Activated CD4-positive, alpha-beta T cell treated with anti-CD3 and anti-CD28 coated beads, Interleukin-2, amount 10 ng/mL, durations not matched to agents 24 days and 14 days (primary cell): ENCODE measurements around the gene MTA2. TPM values are rescaled to one million over a fixed set of nuclear protein-coding genes. Genes with fewer than 3 reads are reported as not detected.
"Not testable (repeated sequence)": the region's sequence is repeated elsewhere in the genome, so short reads cannot be mapped to it uniquely, and the experiment has no call there.

Experiments
- DNase-seq: peaks from one replicate; pipeline ENCODE4 v3.0.0; 2022
- H3K27ac Mint-ChIP-seq: one replicate; pipeline ENCODE4 v1.8.0; 2022; ENCODE audit warnings: mild to moderate bottlenecking, mixed read lengths
- H3K27me3 Mint-ChIP-seq: one replicate; pipeline ENCODE4 v1.8.0; 2022; ENCODE audit warnings: mixed read lengths
- H3K36me3 Mint-ChIP-seq: one replicate; pipeline ENCODE4 v1.8.0; 2022; ENCODE audit warnings: low read depth, mild to moderate bottlenecking, mixed read lengths
- H3K4me1 Mint-ChIP-seq: one replicate; pipeline ENCODE4 v1.8.0; 2021; ENCODE audit warnings: mixed read lengths
- H3K4me3 Mint-ChIP-seq: one replicate; pipeline ENCODE4 v1.8.0; 2022; ENCODE audit warnings: mild to moderate bottlenecking, moderate library complexity, mixed read lengths
- H3K9me3 Mint-ChIP-seq: one replicate; pipeline ENCODE4 v1.8.0; 2021; ENCODE audit warnings: mixed read lengths
- intact Hi-C: fragments of 100-400 bp; cut with micrococcal nuclease; formaldehyde crosslinking; loops from one replicate; pipeline ENCODE4 v1.15.1; 2023
- total RNA-seq: library from RNA; stranded (reverse); gene quantifications from 2 replicates; pipeline ENCODE4 v1.2.3, GENCODE V29; 2022

The MTA2 gene
- 219 and 220 TPM in 2 replicates for total RNA-seq

DNA sequence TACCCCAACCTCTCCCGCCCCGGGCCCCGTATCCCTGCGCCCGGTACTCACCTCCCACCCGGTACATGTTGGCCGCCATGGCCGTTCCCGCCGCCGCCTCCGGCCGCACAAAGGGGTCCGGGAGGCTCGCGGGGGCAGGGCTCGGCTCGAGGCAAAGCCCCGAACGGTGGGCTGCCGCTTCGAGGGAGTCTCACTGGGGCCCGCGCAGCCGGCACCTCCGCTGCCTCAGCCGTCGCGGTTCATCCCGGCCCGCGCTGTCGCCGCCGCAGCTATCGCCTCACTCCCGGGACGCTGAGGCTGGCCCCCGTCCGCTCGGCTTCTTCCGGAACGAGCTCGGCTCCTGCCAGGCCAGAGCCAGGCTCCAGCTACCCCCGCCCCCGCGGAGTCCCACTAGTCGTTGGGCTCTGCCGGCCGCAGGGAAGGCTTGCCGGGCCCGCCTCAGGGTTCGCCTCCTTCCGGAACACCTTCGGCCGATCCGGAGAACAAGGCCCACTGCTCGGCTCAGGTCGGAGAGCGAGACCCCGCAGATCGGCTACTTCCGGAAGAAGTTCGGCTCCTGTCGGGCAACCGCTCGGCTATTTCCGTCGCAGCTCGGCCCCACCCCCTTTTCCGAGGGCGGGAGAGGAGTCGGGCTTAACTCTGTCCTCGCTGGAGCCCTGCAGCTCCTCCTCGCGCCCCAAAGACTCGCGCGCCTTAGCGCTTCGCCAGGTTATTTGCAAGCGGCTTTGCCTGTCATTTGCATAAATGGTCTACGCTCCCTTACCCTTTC is at the start of gene MTA2:
MTA2 (minus strand) TSS at position 494 of the 769 bp plus-strand sequence; CDS start at position 79, 415 bp downstream.
- intact Hi-C loops, result loop anchor here (1.0 to 10.0 kb wide), 3 partner anchors 21 to 1643 kb away; partner anchors contain the start of genes FKBP2 and PPP1R14B
- Mint-ChIP-seq H3K27ac (peak within 1 kb of the TSS; percentile 88), H3K27me3 (no peaks in the 10 kb centered on the region), H3K9me3 (no peaks in the 10 kb centered on the region), H3K4me3 (peak within 1 kb of the TSS; percentile 95), H3K36me3 (peaks cover 73% of the 10 kb centered on the region), H3K4me1 (peaks cover 44% of the 10 kb centered on the region)
- peak; percentile 100 for DNase-seq

DNA sequence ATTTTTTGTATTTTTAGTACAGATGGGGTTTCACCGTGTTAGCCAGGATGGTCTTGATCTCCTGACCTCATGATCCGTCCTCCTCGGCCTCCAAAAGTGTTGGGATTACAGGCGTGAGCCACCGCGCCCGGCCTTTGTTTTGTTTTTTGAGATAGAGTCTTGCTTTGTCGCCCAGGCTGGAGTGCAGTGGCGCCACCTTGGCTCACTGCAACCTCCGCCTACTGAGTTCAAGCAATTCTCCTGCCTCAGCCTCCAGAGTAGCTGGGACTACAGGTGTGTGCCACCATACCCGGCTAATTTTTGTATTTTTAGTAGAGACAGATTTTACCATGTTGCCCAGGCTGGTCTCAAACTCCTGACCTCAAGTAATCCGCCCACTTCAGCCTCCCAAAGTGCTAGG is 48.6 kb upstream of the MTA2 start:
- H3K27me3 Mint-ChIP-seq, H3K27ac Mint-ChIP-seq, intact Hi-C loops, DNase-seq, H3K4me3 Mint-ChIP-seq, H3K9me3 Mint-ChIP-seq: not testable (repeated sequence)
- Mint-ChIP-seq H3K4me1 (peaks cover 26% of the 10 kb centered on the region), H3K36me3 (peaks cover 24% of the 10 kb centered on the region)

DNA sequence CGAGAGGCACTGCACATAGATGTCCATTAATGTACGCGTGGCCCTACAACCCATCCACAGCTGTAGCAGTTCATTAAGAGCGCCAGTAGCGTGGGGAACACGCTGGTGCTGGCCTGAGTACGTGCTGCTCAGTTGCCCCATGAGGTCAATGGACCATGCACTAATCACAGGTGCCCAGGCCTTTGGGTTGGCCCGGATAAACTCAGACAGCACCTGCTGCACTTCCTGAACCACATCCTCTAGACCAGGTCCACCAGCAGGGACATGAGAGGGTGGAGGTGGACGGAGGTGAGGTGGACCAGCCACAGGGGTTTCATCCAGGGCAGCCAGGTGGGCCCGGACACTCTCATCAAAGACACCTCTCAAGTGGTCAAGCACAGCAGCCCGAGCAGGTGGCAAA is 47.8 kb upstream of the MTA2 start:
- Mint-ChIP-seq H3K9me3 (no peaks in the 10 kb centered on the region), H3K4me1 (peaks cover 30% of the 10 kb centered on the region), H3K27me3 (no peaks in the 10 kb centered on the region), H3K36me3 (peaks cover 29% of the 10 kb centered on the region), H3K27ac (no peak overlapping the region), H3K4me3 (no peak overlapping the region)
- no peak for DNase-seq
- intact Hi-C loops, result no loop called here

DNA sequence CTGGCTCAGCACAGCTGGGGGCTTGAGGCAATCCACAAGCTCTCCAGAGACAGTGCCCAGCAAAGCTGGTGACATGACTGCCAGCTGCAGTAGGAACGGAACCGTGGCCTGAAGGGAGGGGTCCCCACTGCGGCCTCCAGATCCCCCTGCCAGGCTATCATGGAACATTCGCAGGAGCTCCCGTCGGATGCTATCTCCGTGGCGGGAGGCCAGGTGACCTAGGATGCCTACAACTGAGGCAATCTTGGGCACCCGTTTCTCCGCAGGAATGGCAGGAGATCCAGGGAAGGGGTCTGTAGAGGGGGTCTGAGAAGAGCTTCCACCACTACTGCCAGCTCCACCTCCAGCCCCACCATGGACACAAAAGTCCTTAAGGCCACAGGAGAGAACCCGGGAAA is 47.3 kb upstream of the MTA2 start:
- DNase-seq, result no peak
- Mint-ChIP-seq H3K27me3 (no peaks in the 10 kb centered on the region), H3K27ac (no peak overlapping the region), H3K9me3 (no peaks in the 10 kb centered on the region), H3K36me3 (peaks cover 35% of the 10 kb centered on the region), H3K4me3 (no peak overlapping the region), H3K4me1 (peaks cover 29% of the 10 kb centered on the region)
- intact Hi-C loops, result no loop called here

DNA sequence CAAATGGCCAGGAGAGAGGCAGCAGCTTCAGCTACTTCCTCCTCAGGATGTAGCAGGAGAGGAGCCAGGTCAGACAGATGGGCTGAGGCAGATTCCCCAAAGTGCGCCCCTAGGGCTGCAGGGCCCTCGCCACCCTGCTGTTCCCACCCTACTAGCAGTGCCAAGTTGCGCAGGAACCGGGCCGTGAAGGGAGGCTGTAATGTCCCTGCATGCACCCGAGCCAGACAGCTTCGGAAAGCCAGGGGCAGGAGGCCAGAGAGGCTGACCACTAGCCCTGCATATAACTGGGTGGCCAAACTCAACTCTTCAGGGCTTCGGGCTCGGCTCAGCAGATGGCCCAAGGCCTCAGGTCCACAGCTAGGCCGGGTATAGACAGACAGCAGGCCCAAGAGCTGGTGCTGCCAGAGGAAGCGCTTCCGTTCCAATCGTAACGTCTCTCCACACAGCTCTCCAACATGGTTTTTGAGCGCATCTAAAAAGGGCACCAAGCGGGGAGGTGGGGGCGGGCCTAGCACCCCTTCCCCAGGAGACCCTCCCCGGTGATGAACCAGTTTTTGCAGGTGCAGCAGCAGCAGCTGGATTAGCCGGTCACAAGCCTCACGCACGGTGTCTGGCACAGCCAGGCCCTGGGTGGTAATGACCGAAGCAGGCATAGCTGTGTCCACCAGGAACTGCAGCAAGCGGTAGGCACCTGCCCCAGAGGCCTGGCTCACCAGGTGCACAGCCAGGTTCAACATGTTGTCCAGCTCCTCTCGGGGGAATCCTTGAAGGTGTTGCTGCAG is 46.7 kb upstream of the MTA2 start:
- Mint-ChIP-seq H3K9me3 (no peaks in the 10 kb centered on the region), H3K4me1 (peaks cover 26% of the 10 kb centered on the region), H3K27ac (no peak overlapping the region), H3K36me3 (peaks cover 36% of the 10 kb centered on the region), H3K4me3 (no peak overlapping the region), H3K27me3 (no peaks in the 10 kb centered on the region)
- no peak for DNase-seq
- intact Hi-C loops, result no loop called here

DNA sequence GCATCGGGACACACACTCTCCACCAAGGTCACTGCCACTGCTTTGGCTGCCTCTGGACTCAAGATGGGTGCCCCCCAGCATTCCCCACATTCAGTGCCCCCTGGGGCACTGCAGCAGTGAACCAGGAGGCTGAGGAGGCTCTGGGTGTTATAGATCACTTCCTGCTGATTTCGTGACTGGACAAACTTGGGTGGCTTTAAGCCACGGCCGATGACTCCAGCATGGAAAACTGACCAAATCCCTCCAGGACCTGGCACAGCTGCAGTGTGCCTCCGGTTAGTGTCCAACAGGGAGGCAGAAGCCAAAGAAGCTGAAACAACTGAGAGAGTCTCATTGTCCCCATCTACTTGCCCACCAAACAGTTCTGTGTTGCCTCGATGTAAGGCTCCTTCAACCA is 45.9 kb upstream of the MTA2 start:
- H3K27ac Mint-ChIP-seq, result no peak overlapping the region
- intact Hi-C loops, result loop anchor here (2.0 kb wide), 1 partner anchor 75 kb away; the partner anchor contains the start of gene EEF1G

DNA sequence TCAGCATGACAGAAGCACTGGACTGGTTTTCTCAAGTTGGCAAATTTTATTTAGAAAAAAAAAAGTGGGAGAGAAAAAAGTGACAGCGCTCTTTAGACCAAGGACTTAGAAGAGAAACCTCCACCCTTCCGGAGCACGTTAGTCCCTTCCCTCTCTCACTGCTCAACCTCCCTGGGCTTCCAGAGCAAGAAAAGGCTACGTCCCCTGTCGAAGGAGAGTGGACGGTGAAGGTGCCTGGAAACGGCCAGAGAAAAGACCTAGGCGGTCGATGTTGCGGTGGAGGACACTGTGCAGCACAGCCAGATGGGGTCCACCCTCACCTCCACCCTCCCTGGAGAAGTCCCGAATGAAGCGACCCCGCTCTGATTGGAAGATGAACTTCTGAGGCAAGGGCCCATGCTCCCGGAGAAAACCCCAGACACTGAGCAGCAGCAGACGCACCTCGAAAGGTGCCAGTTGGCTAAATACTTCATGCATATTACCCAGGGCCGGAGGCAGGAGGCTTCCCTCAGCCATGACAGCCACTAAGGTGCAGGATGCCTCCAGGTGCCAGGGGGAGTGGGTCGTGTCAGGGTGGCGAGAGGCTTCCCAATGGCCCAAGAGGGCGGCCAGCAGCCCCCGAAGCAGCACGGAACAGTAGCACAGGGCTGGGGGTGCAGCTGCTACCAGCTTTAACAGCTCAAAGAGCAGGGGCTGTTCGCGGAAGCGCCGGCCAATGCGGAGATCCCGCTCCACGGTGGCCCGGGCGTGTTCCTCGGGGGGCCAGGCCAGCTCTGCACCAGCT is 45.4 kb upstream of the MTA2 start:
- intact Hi-C loops, result loop anchor here (1.0 to 2.0 kb wide), 6 partner anchors 18 to 81 kb away; partner anchors contain the start of genes C11orf98, CSKMT, EEF1G and ROM1
- H3K27me3 Mint-ChIP-seq, result no peaks in the 10 kb centered on the region
- H3K27ac Mint-ChIP-seq, result peak overlapping the region; percentile 96
- peak overlapping the region; percentile 99 for H3K4me3 Mint-ChIP-seq
- peaks cover 41% of the 10 kb centered on the region for H3K36me3 Mint-ChIP-seq
- H3K4me1 Mint-ChIP-seq, result peaks cover 20% of the 10 kb centered on the region
- no peaks in the 10 kb centered on the region for H3K9me3 Mint-ChIP-seq
- no peak for DNase-seq

More for the DNA sequence above, 45.9 kb upstream of the MTA2 start:
- H3K9me3 Mint-ChIP-seq, result no peaks in the 10 kb centered on the region
- peaks cover 42% of the 10 kb centered on the region for H3K36me3 Mint-ChIP-seq
- H3K4me3 Mint-ChIP-seq, result no peak overlapping the region
- no peak for DNase-seq
- H3K27me3 Mint-ChIP-seq, result no peaks in the 10 kb centered on the region
- peaks cover 24% of the 10 kb centered on the region for H3K4me1 Mint-ChIP-seq

DNA sequence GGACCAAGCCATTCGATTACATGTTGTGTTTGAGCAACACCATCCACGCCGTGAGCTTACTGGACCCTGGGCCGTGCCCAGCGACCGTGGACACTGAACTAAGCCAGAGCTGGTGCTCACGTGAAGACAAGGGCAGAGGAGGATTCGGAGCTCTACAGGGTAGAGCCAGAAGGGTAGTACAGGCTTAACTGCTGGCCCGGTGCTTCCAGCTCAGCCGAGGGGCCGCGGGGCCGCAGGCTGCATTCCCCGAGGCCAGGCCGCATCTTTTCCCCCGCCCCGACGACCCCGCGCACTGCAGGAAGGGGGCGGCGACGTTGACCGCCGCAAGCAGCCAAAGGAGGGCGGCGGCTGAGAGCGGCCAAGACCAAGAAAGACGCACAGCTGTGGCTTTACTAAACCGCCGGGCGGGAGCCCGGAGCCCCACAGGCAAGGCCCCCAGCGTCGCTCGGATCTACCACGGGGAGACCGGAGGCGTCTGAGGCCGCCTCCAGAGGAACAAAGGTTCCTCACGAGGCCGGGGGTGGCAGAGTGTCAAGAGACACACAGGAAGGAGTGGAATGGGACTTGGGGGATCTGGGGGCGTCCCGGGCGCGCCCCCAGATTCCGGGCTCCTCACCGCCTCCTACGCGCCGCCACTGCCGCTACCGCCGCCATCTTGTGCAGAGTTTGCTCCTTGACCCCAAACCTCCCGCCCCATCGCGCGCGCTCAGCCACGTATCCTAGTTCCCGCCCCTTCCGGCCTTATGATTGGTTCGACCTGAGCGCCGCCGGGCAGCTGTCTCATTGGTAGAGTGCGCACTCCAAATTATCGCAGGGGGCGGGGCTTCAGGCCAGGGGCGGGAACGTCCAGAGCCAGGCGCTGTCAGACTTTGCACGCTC is 44.5 kb upstream of the MTA2 start, which contains the start of gene GANAB:
GANAB (minus strand) TSS at position 668 of the 879 bp plus-strand sequence; CDS start at position 654, 14 bp downstream.
- DNase-seq, result peak; percentile 99
- H3K4me3 Mint-ChIP-seq, result peak within 1 kb of the TSS; percentile 99
- intact Hi-C loops, result loop anchor here (1.0 to 2.0 kb wide), 6 partner anchors 19 to 82 kb away; partner anchors contain the start of genes C11orf98, CSKMT, EEF1G and ROM1
- H3K27ac Mint-ChIP-seq, result peak within 1 kb of the TSS; percentile 96
- peaks cover 44% of the 10 kb centered on the region for H3K36me3 Mint-ChIP-seq
- peaks cover 21% of the 10 kb centered on the region for H3K4me1 Mint-ChIP-seq
- H3K27me3 Mint-ChIP-seq, result no peaks in the 10 kb centered on the region
- no peaks in the 10 kb centered on the region for H3K9me3 Mint-ChIP-seq

DNA sequence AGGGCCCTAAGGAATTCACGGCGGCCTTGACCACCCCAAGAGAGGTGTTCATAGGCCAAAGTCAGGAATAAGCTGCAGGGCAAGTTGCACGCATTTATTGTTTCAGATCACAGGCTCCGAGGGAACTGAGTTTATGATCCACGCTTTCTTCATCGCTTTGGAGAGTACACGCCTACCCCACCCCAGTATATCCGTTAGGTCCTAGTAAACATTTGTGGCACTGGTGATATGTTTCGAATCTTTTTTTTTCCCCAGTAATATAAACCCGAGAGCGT is 43.9 kb upstream of the MTA2 start:
- Mint-ChIP-seq H3K4me1 (peaks cover 25% of the 10 kb centered on the region), H3K4me3 (peak overlapping the region; percentile 99), H3K36me3 (peaks cover 47% of the 10 kb centered on the region), H3K27me3 (no peaks in the 10 kb centered on the region), H3K27ac (peak overlapping the region; percentile 96), H3K9me3 (no peaks in the 10 kb centered on the region)
- no peak for DNase-seq
- intact Hi-C loops, result no loop called here

DNA sequence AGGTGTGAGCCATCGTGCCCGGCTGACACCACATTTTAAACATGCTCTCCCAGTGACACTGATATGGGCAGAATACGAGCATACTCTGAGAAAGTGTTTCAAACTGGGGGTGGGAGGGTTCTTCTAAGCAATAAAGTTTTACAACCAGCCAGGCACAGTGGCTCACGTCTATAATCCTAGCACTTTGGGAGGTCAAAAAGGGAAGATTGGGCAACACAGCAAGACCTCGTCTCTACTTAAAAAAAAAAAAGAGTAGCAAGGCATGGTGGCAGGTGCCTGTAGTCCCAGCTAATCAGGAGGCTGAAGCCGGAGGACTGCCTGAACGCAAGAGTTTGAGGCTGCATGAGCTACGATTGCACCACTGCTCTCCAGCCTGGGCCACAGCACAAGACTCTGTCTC is 42.6 kb upstream of the MTA2 start:
- Mint-ChIP-seq H3K27ac (peak overlapping the region; percentile 41), H3K4me3 (peak overlapping the region; percentile 30), H3K27me3 (no peaks in the 10 kb centered on the region), H3K36me3 (peaks cover 47% of the 10 kb centered on the region), H3K4me1 (peaks cover 34% of the 10 kb centered on the region), H3K9me3 (no peaks in the 10 kb centered on the region)
- DNase-seq, result no peak
- intact Hi-C loops, result no loop called here

DNA sequence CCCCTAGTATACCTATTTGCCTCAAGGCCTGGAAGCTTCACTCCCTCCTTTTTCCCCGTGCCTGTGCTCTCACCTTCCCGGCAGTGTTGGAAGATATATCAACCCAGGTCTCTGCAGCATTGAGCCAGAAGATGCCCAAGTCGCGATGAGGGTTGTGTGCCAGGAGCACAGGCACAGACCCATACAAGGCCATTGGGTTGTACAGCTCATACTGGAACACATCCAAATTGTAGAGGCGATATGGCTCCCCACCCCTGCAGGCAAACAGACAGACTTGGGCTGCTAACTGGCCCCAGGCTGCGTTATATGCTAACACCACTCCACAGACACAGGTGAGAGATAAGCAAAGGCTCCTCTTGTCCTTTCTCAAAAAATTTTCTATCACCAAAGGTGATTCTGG is 30.8 kb upstream of the MTA2 start:
- Mint-ChIP-seq H3K27me3 (no peaks in the 10 kb centered on the region), H3K4me1 (peaks cover 14% of the 10 kb centered on the region), H3K36me3 (peaks cover 72% of the 10 kb centered on the region), H3K9me3 (no peaks in the 10 kb centered on the region), H3K4me3 (no peak overlapping the region), H3K27ac (no peak overlapping the region)
- no peak for DNase-seq
- intact Hi-C loops, result no loop called here

DNA sequence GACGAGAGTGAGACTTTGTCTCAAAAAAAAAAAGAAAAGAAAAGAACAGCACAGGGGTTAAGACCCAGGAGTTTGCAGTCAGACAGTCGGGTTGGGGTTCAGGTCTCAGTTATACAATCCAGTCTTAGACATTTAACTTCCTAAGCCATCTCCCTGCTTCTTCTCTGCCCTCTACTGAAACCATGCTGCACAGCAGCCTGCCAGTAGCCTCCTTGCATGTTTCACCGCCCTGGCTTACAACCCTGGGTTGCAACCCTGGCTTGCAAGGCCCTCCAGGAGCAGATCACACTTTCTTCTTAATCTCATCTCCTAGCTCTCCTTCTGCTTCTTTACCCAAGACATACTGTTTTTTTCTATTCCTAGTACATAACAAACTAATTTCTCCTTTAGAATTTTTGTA is 26.0 kb upstream of the MTA2 start:
- intact Hi-C loops, result no loop called here
- no peak overlapping the region for H3K27ac Mint-ChIP-seq
- no peak overlapping the region for H3K4me3 Mint-ChIP-seq
- peaks cover 7% of the 10 kb centered on the region for H3K4me1 Mint-ChIP-seq
- H3K27me3 Mint-ChIP-seq, result no peaks in the 10 kb centered on the region
- peaks cover 67% of the 10 kb centered on the region for H3K36me3 Mint-ChIP-seq
- DNase-seq, result no peak
- H3K9me3 Mint-ChIP-seq, result no peaks in the 10 kb centered on the region
